Hippocampal formation (tissue), 2 donors: ENCODE measurements around the gene ENC1.

Source experiments
- DNase-seq, 2 donors: peaks; one replicate each; lab custom pipeline; 2025; lab: John Stamatoyannopoulos, UW

ENC1 gene

DNA sequence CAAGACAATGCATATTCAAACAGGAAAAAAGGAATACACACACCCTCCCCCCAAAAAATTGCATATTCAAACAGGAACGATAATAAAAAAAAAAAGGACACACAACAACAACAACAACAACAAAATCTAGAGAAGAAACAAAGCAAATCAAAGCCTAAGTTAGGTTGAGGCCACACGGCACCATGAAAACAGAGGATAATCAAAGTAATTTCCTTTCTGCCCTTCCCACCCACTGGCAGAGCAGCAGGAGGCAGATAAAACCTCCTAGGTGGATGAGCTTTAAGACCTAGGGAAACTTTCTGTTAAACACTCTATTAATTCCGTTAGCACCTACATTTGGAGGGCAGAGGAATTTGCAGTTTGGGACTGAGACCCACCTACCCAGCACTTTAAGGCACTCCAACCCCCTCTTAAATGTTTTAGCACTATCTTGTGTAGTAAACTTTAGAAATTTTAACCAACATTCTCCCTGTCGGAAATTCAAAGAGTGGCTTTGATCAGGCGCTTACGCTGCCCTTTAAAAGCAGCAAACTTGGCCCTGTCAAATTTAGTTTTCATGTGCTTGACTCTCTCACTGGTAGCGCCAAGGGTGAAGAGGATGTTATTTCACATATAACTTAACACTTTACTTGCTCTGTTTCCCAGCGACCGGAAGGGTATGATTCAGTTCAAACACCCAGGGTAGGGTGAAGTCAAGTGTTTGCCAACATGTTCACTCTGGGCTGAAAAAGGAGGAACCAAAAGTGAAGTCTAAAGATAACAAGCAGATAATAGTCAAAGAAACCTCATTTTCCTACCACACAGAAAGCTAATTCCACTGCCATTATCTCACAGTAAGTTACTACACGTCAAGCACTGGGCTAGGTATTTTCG lies 9.2 kb downstream of the ENC1 start:
- no peak for DNase-seq

- DNase-seq, result no peak
These were observed 10.0 kb downstream of the ENC1 start for GRCh38 chr5:74630453-74631066.

DNA sequence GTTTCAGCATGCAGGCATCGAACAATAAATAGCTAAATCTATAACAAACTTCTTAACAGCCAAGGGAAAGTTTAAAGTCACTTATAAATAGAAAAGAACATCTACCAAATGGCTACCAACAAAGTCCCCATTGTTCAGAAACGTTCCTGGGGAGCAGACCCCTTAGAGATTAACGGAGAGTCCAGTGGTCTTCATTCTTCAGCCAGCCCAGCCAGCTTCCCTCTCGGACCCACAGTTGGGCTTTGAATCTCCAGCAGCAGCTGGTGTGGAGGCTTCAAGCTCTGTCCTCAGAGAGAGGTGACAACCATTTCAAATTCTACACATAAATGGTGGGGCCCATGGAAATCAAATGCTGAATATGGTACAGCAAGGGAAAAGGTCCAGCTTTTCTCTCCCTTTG lies 11.2 kb downstream of the ENC1 start:
- no peak for DNase-seq

GRCh38 chr5:74628359-74628758 lies 12.2 kb downstream of the ENC1 start:
- no peak for DNase-seq

- DNase-seq, result no peak
These were observed 12.8 kb downstream of the ENC1 start for GRCh38 chr5:74627646-74628279.

- no peak for DNase-seq
These were observed 13.9 kb downstream of the ENC1 start for GRCh38 chr5:74626386-74627222.

GRCh38 chr5:74625742-74626241 lies 14.7 kb downstream of the ENC1 start:
- no peak for DNase-seq

GRCh38 chr5:74624931-74625505 lies 15.5 kb downstream of the ENC1 start:
- DNase-seq, result no peak

- DNase-seq, result no peak
These were observed 16.0 kb downstream of the ENC1 start for GRCh38 chr5:74624501-74624900.

DNA sequence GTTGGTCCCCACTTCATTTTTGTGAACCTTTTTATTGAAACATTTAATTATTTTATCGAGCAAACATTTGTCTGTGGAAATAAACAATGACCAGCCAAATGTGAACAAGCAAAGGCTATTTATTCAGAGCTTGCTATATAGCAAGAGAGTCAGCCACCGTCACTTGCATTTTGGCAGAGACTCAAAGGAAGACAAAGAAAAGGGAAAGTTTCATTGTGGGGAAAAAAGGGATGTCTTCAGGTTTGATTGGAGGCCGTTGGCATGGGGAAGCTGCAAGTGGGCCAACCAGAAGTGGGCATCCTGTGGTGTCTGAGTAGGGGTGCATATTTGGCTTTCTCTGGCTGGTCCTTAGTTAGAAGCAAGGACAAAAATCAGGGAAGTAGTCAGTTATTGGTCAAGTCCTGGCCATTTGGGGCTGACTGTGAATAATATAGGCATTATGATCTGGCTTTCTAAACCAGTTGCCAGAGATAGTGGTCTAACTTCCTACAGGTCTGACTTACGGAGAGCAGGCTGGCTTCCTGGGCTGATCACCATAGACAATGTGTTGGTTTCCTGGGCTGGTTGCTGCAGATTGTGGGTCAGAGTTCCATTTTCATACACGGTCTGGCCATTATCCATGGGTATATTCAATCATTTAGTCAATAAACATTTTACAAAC lies 16.6 kb downstream of the ENC1 start:
- DNase-seq, result no peak

GRCh38 chr5:74623006-74623611 lies 17.4 kb downstream of the ENC1 start:
- no peak for DNase-seq

DNA sequence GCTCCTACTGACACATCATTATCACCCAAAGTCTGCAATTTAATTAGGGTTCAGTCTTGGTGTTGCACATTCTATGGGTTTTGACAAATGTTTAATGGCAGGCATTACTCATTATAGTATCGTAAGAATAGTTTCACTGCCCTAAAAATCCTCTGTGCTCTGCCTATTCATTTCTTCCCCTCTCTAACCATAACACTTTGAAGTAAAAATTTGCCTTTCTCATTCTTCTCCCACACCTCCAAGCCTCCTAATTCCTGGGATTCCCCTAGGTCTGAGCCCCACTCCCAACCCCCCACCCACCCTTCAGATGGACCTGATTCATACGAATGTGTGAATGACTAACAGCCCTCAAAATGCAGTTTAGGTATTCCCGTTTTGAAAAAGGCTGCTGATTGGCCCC lies 18.4 kb downstream of the ENC1 start:
- no peak for DNase-seq

GRCh38 chr5:74621492-74621891 lies 19.0 kb downstream of the ENC1 start:
- DNase-seq, result no peak

- DNase-seq, result no peak
These were observed 21.2 kb downstream of the ENC1 start for GRCh38 chr5:74619308-74619707.

DNA sequence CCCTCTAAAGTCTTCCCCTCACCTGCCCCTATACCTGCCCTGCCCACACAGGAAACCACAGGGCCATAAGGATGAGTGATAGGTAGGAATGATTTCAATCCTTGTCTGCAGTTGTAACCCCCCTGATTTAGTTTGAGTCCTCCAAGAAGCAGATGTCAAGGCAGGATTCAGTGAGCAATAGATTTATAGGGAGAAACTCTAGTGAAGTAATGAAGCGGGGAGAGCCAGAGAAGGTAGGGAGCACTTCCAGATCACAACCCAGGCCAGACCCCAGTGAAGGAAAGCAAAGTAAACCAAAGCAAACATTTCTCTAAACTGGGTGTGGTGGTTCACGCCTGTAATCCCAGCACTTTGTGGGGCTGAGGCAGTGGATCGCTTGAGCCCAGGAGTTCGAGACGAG lies 22.4 kb downstream of the ENC1 start:
- no peak for DNase-seq

DNA sequence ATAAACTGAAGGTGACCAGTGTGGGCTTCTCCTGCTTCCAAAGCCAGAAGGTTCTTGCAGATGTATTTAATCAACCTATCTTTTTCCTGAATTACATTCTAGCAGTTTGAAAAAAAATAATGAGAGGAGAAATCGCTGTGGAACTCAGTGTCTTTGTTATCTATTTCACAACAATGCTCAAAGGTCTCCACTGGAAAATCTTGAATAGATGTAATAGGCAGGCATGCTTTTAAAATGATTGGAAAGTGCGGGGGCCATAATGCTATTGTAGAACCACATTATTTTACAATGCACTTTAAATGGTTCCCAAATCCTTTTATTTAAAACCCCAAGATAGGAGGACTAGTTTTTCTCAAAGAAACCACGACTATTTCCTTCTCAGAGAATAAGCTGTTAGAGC lies 23.3 kb downstream of the ENC1 start:
- DNase-seq, result no peak

- no peak for DNase-seq
These were observed 24.0 kb downstream of the ENC1 start for GRCh38 chr5:74616236-74617146.

GRCh38 chr5:74613283-74613682 lies 27.2 kb downstream of the ENC1 start:
- DNase-seq, result no peak

DNA sequence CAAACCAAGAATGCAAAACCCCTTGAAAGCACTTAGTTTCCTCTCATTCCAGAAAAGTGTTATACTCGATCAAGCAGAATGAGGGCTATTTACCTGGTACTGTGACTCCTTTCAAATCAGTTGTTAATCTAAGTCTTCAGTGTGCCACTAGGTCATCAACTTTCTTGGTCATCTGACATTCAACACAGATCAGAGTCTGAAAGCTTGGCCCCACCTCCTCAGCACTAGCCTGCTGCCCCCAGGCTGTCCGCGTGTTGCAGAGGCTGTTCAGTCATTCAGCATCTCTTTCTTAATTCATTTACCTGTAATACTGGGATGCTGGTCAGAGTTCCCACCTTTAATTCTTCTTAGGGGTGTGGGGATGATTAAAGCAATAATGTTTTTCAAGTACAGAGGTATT lies 28.5 kb downstream of the ENC1 start:
- DNase-seq, result no peak
